GM19240 (cell line): ENCODE measurements around the gene GARIN5A.

Source experiments
- DNase-seq: peaks from one replicate; pipeline ENCODE4 v3.0.0; 2011; ENCODE audit warnings: low spot score; ENCODE audit not compliant: insufficient read length

The GARIN5A gene

DNA sequence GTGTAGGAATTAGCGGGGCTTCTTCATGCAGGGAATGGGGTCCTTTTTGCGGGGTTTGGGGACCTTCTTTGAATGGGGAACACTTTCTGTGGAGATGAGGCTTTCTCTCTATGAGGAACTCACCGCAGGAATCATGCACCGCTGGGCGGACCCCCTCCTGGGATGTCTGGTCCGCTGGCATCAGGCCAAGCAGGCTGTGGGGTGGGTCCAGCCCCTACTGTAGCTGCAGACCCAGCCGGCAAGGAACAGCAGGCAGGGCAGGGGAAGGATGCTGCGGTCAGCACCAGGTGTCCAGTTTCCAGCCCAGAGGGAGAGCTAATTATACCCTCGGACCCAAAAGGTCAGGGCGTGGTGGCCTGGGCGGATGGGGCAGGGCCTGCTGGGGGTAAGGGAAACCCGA lies 42.1 kb downstream of the GARIN5A start:
- no peak for DNase-seq

DNA sequence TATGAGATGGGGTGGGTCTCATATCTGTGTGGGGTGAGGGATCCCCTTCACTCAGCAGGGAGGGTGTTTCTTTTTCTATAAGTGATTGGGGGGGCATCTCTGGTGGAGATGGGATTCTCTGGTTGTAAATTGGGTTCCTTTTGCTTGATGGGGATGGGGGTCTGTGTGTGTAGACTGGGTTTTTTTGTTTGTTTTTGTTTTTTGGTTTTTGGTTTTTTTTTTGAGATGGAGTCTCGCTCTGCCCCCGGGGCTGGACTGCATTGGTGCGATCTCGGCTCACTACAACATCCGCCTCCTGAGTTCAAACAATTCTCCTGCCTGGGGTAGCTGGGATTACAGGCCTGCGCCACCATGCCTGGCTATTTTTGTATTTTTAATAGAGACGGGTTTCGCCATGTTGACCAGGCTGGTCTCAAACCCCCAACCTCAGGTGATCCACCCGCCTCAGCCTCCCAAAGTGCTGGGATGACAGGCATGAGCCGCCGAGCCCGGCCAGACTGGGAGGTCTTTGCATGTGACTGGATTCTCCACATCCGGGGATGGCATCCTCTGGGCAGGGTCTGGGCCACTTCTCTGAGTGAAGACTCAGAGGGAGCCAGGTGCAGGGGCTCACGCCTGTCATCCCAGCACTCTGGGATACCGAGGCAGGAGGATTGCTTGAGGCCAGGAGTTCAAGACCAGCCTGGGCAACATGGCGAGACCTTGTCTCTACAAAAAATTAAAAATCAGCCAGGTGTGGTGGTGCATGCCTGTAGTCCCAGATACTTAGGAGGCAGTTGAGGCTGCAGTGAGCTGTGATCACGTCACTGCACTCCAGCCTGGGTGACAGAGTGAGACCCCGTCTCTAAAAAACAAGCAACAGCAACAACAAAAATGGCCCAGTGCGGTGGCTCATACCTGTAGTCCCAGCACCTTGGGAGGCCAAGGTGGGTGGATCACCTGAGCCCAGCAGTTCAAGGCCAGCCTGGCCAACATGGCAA lies 43.2 kb downstream of the GARIN5A start:
- DNase-seq, result no peak

GRCh38 chr19:50432221-50433028 lies 44.2 kb downstream of the GARIN5A start, which contains the start of gene MYBPC2:
TSS of gene MYBPC2 (plus strand) at chr19:50432892. CDS start at chr19:50432954, 62 bp downstream.
- DNase-seq, result no peak

DNA sequence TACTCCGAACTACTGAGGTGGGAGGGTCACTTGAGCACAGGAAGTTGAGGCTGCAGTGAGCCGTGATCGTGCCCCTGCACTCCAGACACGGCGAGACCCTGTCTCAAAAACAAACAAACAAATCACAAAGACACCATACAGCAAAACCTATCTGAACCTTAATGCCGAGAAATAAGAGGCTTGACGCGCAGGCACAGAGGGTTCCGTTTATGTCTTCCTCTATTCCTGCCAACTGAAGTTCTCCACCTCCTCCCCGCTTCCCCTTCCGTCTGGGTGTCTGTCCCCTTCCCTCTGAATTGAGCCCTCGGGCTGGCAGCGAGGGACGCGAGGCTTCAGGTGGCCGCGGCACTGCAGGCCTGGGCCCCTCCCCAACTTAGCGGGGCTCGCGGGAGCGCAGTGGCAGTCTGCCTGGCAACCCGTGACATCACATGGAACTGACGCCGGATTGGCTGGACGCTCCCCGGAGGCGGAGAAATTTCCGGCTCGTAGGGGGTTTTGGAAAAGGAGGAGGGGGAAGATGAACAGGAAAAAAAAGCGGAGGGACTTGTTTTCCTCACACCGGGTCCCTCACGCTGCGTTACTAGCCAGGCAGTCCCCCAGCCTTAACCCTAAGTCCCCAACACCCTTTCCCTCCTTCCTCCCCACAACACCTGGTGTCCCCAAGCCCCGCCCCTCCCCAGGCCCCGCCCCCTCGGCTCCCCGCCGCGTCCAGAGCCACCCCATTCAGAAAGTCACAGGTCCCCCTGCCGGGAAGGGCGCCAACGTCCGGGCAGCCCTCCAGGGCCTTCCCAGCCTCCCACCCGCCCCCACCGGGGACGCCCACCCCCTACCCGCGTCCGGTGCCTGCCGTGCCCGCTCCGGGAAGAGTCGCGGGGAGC lies 45.1 kb downstream of the GARIN5A start:
- peak; percentile 82 for DNase-seq

DNA sequence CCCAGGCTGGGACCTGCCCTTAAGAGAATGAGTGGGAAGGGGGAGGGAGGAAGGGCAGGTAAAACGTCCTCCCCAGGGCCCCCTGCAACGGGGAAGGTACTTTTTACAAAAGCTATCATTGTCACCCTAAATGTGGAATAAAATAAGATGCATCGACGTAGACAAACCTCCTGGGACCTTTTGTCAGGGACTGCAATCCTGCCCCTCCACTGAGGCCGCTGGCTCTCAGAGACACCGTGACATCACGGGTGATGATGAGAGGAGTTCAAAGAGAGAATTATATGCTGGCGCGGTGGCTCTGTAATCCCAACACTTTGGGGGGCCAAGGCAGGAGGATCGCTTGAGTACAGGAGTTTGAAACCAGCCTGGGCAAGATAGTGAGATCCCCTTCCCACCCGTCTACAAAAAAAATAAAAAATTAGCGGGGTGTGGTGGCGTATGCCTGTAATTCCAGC lies 45.7 kb downstream of the GARIN5A start:
- no peak for DNase-seq

- no peak for DNase-seq
Measured at GRCh38 chr19:50428772-50429463, 47.7 kb downstream of the GARIN5A start.

GRCh38 chr19:50427997-50428425 lies 48.6 kb downstream of the GARIN5A start:
- no peak for DNase-seq

GRCh38 chr19:50427318-50427925 lies 49.2 kb downstream of the GARIN5A start:
- no peak for DNase-seq

DNA sequence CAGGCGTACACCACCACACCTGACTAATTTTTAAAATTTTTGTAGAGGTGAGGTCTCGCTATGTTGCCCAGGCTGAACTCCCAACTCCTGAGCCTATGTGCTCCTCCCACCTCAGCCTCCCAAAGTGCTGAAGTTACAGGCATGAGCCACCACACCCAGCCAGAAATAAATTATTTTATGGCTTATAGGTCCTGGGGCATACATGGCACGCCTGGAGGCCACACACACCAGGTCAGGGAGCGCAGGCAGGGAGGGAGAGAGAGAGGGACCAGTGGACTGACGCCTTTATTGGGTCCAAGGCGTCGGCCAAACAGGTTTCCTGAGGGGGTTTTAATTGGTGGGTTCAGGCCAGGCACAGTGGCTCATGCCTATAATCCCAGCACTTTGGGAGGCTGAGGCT lies 51.1 kb downstream of the GARIN5A start:
- DNase-seq, result no peak

DNA sequence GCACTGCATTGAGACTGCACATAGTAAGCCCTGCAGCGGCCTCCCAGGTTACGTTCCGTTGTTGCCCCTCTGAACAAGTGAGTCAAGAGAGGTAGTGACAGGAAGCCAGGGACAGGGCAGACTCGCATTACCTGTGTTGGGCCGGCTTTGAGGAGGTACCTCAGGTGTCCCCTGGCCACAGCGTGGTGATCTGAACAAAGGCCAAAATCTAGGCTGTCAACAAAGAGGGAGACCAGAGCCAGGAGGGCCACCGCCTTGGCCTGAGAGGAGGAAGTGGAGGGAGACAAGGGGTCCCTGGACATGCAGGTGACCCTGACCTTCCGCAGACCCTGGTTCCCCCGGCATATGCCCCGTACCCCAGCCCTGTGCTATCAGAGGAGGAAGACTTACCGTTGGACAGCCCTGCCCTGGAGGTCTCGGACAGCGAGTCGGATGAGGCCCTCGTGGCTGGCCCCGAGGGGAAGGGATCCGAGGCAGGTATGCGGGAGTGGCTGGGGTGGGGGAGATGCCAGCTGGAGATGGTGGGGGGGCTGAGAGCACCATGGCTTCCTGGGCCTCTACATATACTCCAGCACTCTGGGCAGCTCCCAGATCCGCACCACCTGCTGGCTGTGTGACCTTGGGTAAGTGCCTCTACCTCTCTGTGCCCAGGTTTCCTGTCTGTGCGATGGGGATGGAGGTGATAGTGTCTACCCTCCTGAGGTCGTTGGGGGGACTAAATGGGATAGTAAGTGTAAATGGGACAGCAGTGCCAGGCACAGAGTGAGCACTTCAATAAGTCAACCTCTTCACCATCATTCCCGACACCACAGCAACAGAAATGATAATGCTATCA lies 53.2 kb downstream of the GARIN5A start:
- DNase-seq, result no peak

DNA sequence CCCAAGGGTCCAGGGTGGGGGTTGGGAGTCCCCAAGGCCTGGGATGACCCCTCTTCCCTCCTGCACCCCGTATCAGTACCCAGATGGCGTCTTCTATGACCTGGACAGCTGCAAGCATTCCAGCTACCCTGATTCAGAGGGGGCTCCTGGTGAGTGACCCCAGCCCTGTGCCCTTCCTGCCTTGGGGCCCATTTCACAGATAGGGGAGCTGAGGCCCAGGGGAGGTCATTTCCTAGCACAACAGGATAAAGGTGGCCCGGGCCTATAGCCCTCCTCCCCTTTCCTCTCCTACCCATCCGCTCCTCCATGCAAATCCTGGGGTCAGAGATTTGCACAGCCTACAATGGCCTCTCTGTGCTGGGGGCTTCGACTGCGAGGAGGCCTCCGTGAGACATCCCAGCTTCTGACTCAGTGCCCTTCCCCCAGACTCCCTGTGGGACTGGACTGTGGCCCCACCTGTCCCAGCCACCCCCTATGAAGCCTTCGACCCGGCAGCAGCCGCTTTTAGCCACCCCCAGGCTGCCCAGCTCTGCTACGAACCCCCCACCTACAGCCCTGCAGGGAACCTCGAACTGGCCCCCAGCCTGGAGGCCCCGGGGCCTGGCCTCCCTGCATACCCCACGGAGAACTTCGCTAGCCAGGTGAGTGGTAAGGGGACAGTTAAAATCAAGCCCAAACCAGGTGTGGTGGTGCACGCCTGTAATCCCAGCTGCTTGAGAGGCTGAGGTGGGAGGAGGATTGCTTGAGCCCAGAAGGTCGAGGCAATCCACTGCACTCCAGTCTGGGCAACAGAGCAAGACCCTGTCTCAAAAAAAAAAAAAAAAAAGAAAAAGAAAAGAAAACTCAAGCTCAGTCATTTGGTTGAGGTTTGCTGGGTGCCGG lies 54.0 kb downstream of the GARIN5A start:
- DNase-seq, result no peak

GRCh38 chr19:50420808-50421207 lies 55.8 kb downstream of the GARIN5A start:
- DNase-seq, result no peak

GRCh38 chr19:50420127-50420526 lies 56.5 kb downstream of the GARIN5A start:
- no peak for DNase-seq

DNA sequence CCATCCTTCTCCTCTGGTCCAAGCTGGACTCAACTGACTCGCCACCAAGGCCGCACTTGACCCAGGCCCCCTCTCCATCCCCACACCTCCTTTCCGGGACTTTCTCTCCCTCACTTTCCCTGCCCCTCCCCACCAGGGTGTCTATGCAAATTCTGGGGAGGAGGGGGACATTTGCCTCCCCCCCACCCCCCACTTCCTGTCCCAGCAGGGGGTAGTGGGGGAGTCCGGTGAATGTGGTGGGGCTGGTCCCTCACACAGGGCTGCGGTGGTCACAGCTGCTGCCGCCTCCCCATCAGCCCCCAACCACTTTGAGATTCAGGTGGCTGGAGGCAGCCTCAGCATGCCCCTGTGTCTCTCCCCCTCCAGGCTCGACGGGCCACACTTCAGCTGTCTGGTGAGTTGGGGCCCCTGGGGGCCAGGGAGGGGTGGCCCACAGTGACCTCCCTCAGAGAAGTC lies 57.0 kb downstream of the GARIN5A start:
- no peak for DNase-seq

DNA sequence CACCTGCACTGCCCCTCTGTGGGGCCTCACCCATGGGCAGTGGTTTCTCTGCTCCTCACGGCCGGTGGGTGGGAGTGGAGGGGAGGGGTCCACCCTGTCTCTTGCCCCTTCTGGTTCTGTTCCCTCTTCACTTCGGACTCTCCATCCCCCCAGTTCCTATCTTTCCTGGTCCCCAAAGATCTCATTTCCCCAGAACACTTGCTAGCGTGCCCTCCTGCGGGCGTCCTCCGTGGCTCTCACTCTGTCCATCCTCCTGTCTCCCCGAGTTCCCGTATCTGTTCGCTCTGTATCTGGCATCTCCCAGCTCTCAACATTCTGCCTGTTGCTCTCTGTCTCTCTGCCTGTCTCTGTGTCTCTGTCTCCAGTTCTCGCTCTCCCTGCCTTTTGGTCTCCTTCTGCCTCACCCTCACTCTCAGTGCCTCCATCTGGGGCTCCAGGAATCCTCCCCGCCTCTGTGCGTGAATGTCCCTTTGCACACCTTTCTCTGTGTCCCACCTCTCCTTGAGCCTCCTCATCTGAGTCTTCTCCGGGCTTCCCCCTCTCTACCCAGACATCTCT lies 57.5 kb downstream of the GARIN5A start:
- no peak for DNase-seq

DNA sequence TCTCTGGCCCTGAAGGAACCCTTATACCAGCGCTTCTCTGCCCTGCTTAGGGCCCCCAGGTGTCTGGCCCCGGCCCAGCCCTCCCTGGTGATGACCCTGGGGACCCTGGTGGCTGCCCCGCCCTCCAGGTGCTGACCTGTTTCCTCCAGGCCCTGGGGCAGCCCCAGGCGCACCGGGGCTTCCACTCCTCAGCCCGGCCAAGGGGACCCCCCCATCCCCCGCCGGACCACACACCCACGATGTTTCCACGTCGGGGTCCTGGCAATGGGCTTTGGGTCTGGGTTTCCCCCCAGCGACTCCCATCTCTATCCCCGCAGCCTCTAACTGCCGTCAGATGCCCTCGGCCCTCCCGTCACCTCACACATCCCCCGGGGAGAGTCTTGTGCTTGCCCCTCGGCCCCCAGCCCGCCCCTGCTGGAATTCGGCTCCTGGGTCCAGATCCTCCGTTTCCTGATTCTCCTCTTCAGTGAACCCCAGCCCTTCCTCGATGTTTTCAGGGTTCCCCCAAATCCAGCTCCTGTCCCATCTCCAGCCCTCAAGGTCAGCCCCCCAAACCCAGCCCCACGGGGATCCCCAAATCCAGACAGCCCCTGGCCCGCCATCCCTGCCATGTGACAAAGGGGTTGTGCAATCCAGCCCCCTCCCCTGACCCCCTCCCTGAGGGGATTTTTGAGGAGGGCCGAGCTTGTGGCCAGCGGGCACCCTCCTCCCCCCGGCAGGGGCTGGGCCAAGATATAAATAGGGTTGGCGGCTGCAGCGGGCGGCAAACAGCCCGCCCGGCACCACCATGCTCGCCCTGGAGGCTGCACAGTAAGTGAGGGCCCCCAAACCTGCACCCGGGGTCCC lies 58.2 kb downstream of the GARIN5A start, which contains the start of gene SPIB:
SPIB (plus strand) TSS at position 763 of the 846 bp plus-strand sequence; CDS start at position 788, 25 bp downstream.
- no peak for DNase-seq
